NK-92 treated with Interleukin-12 subunit alpha and Interleukin-12 subunit beta, amount 100 ng/mL, for 24 hours (cell line): Measurements from ENCODE around the gene FNIP2.
"Not testable (repeated sequence)": the region's sequence is repeated elsewhere in the genome, so short reads cannot be mapped to it uniquely, and the experiment has no call there.

Experiments
- DNase-seq: peaks from one replicate; lab custom pipeline; 2025; lab: John Stamatoyannopoulos, UW

Gene FNIP2

DNA sequence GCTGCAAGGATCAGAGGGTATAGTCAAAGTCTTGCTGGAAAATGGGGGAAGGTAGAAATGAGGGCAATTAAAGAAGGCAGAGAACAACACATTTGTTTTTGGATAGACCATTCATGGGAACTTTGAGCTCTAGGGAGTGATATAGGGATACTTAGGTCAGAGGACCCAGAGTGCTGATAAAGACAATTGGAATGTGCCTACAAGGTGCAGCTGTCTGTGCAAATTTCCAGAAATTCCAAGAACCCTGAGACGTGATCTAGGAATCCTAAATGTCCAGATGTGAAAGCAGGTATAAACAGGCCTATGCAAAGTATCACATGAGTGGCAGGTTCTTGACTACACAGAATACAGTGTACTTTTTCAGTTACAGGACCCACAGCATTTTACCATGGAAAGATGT, 24.2 kb downstream of the FNIP2 start:
- no peak for DNase-seq

DNA sequence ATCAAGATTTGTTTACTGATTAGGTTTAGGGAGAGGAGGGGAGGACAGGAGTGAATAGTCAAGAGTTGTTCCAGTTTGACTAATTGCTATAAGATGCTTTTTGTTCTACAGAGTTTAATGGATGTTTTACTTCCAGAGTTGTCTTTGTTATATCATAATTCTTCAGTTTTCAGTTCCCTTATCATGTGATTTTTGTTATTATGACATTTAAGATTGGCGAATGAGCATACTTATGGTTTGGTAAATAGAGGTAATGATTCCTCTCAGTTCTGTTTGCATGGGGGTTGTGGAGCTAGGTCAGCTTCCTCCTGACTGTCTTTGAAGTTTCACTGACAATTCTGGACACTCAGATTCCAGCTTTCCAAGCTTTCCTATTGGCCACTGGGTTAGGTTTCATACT, 24.6 kb downstream of the FNIP2 start:
- not testable (repeated sequence) for DNase-seq

DNA sequence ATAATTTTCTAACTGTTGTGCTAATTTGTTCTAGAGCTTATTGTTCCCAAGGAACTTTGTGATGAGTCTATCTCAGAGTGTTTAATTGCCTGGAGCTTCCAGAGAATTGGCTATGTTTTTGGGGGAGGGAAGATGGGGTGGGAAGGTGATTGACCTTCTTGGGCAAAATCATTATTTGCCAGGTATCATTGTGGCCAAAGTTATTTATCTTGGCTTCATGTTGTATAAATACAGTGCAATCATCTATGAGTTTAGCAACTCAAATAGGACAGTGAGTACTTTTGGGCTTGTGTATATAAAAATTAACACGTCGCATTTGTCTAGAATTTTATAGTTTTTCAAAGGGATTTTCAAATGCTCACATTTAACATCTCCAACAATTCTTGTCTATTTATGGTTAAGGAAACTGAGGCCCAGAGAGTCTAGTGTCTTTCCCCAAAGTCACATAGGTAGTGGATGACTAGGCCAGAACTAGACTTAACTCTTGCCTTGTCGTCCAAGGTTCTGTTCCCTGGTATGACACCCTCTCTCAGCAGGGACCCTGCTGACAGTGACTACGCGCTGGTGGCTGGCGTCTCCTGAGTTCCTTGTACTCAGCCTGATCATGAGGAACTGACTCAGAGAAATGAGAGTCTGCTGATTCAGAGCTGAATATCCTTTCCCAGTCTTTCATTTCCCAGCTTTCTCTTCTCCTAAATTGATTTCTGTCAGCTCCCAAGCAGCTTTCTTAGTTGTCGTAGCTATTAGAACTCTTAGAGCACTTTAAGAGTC, 27.7 kb downstream of the FNIP2 start:
- DNase-seq, result no peak

DNA sequence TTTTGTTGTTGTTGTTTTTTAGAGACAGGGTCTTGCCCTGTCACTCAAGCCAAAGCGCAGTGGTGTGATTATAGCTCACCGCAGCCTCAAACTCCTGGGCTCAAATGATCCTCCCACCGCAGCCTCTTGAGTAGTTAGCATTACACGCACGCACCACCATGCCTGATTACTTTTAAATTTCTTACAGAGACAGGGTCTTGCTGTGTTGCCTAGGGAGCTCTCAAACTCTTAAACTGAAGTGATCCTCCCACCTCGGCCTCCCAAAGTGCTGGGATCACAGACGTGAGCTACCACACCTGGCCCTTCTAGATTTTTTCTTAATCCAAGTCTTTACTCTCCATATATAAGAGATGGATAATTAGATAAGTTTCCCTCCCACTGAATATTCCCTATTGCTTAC, 29.2 kb downstream of the FNIP2 start:
- DNase-seq, result no peak

DNA sequence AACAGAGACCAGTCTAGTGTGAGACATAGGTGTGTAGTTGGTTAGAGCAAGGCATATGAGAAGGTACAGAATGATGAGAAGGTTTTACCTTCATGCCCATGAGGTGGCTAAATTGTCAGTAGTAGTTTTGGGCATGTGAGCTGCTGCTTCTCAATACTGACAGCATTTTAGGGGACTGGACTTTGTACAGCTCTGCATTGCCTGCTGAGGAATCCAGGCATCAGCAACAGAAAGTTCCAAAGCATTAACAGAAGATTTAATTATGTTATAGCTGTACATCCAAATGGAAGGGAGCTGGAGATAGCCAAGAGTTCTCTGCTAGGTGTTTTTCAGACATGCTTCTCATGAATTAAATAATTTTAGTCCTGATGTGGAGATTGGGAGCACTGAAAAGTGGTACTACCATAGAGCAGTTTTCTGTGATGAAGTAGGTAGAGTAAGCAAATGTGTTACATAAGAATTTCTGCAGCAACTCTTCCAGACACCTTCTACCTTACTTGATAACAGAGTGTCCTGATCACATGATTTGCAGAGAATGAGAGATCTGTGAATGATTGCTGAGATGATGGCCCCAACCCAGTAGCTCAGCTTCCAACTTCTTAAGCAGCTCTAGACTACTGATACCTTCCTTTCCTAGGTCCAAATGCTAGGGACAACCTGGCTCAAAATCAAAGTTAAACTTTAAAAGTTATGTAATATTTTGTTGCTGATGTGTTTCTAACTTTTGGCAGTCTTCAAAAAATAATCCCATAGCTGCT, 30.4 kb downstream of the FNIP2 start:
- DNase-seq, result no peak

DNA sequence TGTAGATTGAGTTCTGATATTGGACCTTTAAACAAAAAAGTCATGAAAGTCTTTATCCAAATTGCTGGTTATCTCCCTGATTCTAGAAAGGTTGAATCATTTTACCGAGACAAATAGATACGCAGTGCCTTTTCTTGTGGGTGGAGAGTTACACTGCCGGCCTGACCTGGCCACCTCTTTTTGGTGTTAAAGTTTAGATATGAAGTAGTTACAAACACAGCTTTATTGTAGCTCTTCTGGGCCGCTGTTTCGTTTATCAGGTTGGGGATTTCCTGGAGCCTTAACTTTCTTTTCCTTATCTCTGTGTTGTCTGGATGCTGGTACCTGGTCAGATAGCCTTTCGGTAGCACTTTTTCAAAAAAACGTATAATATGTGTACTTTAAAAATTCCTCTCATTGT, 31.0 kb downstream of the FNIP2 start:
- DNase-seq, result no peak

DNA sequence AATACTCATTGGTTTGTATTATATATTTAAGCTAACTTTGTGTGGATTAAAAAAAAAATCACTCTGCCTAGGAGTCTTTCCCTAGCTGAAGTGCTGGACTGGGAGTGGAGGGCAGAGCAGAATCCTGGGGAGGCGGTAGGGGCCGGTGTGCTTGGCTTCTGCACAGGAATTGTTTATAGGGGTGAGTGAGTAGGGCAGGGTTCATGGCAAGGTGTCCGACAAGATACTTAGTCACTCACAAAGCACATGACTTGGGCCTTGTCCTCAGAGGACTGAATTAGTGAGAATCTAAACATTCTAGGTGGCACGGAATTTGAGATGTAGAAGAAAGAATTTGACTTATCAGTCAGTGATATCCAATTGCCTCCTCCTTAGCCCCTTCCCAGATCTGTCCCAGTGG, 32.2 kb downstream of the FNIP2 start:
- no peak for DNase-seq

DNA sequence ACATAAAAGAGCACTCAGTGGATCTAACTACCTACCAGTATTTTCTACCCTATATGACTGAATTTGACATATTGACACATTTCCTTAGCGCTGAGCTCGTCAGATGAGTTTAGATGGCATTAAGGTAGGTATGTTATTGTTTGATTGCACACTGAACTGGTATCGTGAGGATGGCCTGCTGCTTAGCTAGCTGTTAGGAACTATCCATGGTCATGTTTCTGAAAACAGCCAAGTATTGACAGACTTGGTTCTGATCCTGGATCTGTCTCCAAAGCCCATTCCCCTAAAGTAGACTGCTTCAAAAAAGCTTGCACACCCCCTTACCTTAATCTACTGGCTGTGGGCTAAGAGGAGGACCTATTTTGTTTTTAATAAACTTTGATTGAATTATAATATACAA, 32.9 kb downstream of the FNIP2 start:
- no peak for DNase-seq

DNA sequence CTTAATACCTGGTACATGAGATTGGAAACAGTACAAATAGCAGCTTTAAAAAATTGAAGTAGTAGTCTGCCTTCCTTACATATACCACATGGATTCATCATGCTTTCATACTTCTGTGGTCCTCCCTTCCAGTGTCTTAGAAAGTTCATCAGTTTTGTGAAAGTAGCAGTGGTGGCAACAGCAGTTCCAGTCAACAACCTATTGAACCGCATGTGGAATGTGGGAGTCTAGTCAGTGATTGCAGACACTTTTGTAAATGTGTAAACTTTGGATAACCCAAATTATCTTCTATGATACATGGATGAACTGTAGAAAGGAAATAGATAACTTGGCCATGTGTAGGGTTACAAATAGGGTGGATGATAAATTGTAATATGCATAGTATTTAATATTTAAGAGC, 34.1 kb downstream of the FNIP2 start:
- DNase-seq, result no peak

DNA sequence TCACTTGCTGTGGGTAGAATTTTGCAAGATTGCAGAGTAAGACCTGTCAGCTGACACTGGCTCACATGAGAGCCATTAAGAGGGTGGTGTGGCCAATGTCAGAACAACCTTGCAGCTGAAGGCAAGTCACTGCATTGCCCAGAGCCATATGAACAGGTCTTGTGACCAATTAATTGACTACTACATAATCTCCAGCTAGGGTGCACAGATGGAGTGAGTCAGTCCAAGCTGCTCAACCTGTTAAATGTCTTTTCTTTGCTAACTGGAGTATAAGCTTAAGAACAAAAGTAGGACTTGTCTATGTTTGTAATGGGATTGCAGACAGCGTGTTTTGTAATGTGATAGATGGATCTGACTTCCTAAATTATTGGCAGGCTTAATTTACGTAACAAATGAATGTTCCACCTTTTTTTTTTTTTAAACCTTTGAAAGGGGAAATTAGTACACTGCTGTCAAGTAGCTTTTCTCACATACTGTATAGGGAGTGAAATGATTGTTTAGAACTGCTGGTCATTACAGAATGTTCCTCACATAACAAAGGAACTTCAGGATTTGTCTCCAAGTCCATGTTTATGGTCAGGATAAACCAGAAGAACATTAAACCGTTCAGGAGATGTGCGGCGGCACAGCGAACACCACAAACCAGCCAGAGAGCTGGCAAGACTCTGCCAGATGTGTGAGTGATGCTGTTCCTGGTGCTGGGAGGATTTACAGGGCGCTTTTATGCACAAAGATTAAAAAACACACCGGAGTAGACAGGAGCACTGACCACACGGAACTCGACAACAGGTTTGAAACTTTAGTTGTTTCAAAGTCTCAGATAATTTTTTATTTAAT, 37.0 kb downstream of the FNIP2 start:
- DNase-seq, result no peak

DNA sequence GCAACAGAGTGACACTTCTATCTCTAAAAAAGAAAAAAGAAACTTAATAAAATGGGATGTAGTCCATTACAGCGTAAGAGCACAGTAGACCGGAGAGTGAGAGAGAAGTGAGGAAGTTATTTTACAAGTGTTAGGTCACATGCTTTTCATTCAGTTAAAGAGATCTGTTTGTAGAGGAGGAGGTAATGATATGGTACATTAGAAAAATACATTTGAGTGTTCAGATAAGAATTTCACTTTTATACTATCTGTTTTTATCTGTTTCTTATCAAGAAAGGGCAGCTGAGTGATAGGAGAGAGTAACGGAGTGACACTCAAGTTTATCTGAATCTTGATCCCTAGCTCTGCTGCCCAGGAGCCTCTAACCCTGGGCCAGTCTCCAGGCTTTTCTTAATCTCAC, 38.9 kb downstream of the FNIP2 start:
- no peak for DNase-seq

DNA sequence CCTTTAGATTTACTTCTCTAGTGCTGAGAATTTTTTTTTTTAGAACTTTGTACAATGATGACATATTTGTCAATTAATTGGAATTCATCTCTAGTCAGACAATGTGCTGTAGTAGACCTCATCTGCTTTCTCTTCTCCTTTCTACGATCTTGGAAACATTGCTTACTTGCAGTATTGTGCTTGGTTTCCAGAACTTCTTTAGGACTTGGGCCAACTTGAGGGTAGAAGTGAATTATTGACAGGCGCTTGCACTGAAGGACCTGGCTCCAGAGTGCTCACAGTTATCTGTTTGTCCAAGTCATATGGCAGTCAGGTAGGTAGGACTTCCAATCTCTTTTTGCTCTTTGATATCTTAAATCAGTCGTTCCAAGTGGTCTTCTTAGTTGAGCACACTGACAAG, 39.6 kb downstream of the FNIP2 start:
- DNase-seq, result no peak

DNA sequence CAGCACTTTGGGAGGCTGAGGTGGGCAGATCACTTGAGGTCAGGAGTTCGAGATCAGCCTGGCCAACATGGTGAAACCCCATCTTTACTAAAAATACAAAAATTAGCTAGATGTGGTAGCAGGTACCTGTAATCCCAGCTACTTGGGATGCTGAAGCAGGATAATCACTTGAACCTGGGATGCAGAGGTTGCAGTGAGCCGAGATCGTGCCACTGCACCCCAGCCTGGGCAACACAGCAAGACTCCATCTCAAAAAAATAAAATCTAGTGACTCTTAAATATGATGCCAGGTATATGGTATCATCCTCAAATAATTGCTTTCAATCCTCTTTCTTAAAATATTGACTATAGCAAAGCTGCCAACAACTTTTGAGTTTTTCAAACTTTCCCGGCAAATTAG, 40.4 kb downstream of the FNIP2 start:
- DNase-seq, result not testable (repeated sequence)

DNA sequence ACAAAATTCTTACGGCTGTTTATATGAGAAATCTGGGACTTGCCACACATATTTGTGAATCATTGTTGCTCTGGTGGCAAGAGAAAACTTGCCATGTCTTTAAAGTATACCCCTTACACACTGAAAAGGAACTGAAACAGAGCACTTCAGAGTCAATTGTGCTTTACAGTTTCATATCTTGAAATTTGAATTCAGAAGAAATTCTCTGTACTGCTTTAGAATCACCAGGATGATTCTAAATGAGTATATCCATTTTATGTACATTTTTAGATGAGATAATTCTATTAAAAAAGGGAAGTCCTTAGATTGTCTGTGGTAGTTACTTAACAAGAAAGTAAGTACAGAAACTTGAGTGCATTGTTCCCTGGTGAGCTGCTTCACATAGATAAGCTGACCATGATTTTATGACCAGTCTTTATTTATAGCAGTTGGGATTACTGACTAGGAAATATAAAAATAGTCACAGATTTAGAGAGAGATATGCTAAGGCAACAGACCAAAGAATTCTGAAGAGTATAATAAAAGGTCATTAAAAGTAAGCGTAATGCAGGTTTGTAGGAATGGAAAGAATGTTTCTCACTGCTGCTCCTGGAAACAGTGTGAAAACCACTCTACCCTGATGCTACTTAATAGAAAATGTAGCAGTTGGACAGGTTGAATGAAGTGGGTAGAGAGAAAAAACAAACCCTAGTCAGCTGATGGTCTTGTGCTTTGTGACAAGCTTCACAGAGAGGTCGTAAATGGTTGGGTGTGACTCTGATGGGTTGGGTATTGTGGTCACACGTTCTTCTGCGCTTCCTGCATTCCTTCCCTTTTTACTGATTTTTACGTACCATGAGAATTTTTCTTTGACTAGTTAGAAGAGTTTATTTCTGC, 41.0 kb downstream of the FNIP2 start:
- no peak for DNase-seq

DNA sequence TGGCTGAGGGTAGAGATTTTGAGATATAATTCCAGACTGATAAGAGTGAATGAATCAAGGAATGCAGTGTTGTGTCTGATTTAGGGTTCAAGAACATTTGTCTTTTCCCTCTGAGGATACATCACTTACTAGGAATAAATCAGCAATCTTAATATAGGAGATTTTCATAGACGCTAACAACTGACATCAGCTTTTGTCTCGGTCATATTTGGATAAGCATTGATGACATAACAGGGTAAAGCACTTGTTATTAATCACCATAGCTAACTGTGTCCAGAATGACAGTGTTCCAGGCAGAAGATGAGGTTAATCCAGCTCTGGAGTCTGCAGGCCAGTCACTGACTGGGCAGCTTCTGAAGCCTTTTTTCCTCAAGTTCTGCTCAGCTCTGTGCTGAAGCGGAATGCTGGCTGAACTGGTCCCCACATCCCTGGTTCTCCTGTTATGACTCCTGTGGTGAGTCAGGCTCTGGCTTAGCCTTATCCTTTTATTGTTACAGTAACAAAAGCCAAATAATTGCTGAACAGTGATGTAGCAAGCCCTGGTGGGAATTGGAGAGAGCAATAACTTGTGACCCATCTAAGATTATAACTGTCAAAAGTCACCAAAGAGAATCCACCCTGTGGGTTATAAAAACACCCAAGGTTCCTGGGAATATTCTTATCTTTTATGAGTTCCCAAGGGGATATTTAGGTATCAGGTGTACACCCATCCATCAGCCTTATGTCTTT, 41.8 kb downstream of the FNIP2 start:
- no peak for DNase-seq

DNA sequence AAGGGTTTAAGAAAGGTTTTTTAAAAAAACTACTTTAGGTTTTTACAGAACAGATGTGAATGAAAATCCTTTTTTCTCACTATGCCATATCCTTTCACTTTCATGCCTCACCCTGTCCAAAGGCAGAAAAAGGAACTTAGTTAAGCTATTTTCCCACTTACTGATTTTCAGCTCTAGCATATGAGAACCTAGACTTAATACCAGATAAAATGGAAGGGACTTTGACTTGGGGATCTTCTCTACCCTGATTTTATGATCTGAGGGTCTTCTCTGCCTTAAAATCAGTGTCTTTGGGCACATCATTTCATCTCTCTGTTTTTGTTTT, 42.4 kb downstream of the FNIP2 start:
- no peak for DNase-seq

DNA sequence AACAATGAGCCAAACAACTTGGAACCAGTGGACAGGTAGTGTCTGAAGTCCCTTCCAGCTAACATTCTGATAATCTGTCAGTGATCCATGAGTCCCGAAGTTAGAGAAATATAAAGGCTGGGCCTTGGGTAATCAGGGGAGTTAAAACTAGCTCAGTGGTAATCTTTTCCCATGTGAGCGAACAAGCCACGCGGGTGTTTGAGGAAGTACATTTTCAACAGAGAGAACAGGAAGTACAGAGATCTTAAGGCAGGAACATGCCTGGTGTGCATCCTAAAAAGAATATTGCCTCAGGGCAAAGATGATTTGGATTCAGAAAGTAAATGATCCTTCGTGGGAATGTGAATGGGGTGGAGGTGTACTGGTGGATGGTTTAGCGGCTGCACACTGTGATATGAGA, 42.9 kb downstream of the FNIP2 start:
- DNase-seq, result no peak

DNA sequence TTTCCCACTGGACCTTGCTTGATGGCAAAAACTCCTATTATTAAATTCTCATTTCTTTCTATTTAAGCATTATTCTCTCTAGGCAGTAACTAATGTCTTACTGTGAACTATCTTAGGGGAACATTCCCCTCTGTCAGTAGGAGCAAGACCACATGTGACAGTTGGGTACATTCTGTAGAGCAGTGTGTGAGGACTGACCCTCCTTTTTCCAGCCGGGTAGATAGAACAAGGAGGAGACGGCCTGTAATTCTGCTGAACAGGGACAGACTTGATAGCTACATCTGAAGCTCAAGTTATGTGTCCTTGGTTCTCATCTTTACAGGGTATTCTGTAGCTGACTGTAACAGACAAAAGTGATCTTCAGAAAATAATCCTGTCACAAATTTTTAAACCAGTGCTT, 43.3 kb downstream of the FNIP2 start:
- DNase-seq, result no peak

DNA sequence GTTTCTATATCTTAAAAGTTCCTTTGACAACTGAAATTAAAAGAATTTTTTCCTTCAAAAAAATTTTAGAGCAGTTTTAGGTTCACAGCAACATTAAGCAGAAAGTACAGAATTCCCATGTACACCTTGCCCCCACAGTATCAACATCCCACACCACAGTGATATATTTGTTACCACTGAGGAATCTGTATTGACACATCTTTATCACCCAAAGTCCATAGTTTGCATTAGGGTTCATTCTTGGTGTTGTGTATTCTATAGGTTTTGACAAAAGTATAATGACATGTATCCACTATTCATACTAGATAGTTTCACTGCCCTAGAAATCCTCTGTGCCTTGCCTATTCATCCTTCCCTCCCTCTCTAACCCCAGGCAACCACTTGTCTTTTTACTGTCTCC, 43.7 kb downstream of the FNIP2 start:
- DNase-seq, result no peak

DNA sequence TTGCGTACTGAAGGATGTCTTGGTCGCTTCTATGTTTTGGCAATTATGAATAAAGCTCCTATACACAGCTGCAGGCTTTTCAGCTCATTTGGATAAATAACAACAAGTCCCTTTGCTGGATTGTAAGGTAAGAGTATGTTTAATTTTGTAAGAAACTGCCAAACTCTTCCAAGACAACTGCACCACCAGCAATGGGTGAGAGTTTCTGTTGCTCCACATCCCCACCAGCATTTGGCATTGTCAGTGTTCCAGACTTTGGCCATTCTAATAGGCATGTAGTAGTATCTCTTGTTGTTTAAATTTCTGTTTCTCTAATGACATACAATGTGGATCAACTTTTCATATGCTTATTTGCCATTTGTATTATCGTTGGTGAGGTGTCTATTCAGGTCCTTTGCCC, 44.3 kb downstream of the FNIP2 start:
- no peak for DNase-seq

DNA sequence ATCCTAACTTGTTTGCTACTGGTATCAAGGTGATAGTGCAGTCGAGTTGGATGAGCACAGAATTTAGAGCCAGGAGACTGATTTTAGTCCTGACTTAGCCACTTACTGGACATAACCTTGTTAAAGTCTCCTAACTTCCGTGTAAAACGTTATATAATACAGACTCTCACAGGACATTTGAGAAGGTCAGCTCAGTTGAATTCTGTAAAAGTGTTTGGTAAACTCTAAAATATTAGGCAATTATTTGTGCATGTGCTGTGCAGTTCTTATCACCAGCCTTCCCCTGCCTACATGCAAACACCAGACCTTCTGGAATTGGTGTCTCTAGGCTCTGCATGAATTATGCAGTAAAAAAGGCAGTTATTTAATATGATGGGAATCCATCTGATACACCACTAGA, 45.4 kb downstream of the FNIP2 start:
- DNase-seq, result no peak
